Activated B cell treated with CpG ODN at 0.5 μM for 24 hours (primary cell): Measurements from ENCODE around the gene TMEM141. TPM values are rescaled to one million over a fixed set of nuclear protein-coding genes. Genes with fewer than 3 reads are reported as not detected.
A peak's percentile ranks its signal among the peaks of the same experiment; 100 is the strongest.
"Not testable (repeated sequence)": the region's sequence is repeated elsewhere in the genome, so short reads cannot be mapped to it uniquely, and the experiment has no call there.

ENCODE experiments used
- ATAC-seq: fragments of 200-7000 bp; cut with Tn5 transposase; one replicate; pipeline ENCODE4 v1.10.0; 2021; ENCODE audit warnings: low read depth, mild to moderate bottlenecking, moderate library complexity
- CTCF ChIA-PET: fragments of 350-600 bp; sonication (Branson Sonifier 250); formaldehyde crosslinking; loops from one replicate; lab custom pipeline; 2021; ENCODE audit warnings: antibody characterized with exemption; lab: Charles Lee
- POLR2A ChIA-PET: fragments of 350-600 bp; sonication (Branson Sonifier 250); formaldehyde crosslinking; loops from one replicate; lab custom pipeline; 2021; ENCODE audit warnings: antibody characterized with exemption; lab: Charles Lee
- DNase-seq: peaks from one replicate; pipeline ENCODE4 v3.0.0; 2022
- H3K27ac Mint-ChIP-seq: one replicate; pipeline ENCODE4 v1.8.0; 2020; ENCODE audit warnings: mixed read lengths
- H3K27me3 Mint-ChIP-seq: one replicate; pipeline ENCODE4 v1.8.0; 2021; ENCODE audit warnings: mixed read lengths
- H3K36me3 Mint-ChIP-seq: one replicate; pipeline ENCODE4 v1.8.0; 2021; ENCODE audit warnings: low read depth, mixed read lengths
- H3K4me1 Mint-ChIP-seq: one replicate; pipeline ENCODE4 v1.8.0; 2021; ENCODE audit warnings: mixed read lengths
- H3K4me3 Mint-ChIP-seq: one replicate; pipeline ENCODE4 v1.8.0; 2020; ENCODE audit warnings: mild to moderate bottlenecking, mixed read lengths
- H3K9me3 Mint-ChIP-seq: one replicate; pipeline ENCODE4 v1.8.0; 2020; ENCODE audit warnings: mixed read lengths
- CTCF ChIP-seq: fragments of 200-600 bp; IDR thresholded peaks from one replicate; pipeline ENCODE4 v1.8.0; 2022; ENCODE audit warnings: antibody characterized with exemption, mild to moderate bottlenecking
- intact Hi-C: fragments of 100-400 bp; cut with micrococcal nuclease; formaldehyde crosslinking; loops from one replicate; pipeline ENCODE4 v1.15.1; 2024
- total RNA-seq: library from RNA; stranded (reverse); gene quantifications from 2 replicates; pipeline ENCODE4 v1.2.3, GENCODE V29; 2022

The TMEM141 gene
- total RNA-seq, 1 donor from 2014 or later = 34.9 TPM

DNA sequence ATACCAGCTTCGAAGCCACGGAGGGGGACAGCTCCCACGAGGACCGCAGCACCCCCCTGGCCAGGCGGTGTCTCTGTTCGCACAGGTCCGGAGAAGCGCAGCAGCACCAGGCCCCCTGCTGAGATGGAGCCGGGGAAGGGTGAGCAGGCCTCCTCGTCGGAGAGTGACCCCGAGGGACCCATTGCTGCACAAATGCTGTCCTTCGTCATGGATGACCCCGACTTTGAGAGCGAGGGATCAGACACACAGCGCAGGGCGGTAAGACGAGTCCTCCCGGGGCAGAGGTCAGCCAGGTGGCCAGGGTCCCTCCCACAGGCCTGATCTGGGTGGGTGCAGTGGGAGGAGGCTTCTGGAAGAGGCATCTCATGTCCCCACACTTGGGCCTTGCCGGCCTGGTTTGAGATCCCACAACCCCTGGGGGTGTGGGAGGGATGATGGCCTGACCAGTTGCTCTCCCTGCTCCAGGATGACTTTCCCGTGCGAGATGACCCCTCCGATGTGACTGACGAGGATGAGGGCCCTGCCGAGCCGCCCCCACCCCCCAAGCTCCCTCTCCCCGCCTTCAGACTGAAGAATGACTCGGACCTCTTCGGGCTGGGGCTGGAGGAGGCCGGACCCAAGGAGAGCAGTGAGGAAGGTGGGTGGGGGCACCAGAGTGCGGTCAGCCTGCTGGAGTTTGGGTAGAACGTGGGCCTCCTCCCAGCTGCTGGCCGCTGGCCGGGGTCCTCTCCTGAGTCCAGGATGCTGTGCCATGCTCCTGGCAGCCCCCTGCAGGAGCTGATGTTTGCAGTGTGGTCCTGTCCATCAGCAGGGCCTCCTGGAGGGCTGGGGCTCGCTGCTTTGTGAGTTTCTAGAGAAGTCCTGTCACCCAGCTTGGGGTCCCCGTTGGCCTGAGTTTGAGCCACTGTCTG lies 48.3 kb downstream of the TMEM141 start:
- Mint-ChIP-seq H3K4me1 (peaks cover 12% of the 10 kb centered on the region), H3K36me3 (peaks cover 16% of the 10 kb centered on the region), H3K4me3 (no peak overlapping the region), H3K27me3 (no peaks in the 10 kb centered on the region), H3K9me3 (no peaks in the 10 kb centered on the region), H3K27ac (peak overlapping the region; percentile 46)
- POLR2A ChIA-PET = interaction anchor here (0.5 kb wide), 1 partner anchor 21 kb away, joined by 9 read pairs; no protein-coding TSS in a partner anchor
- TF ChIP-seq CTCF = no peak
- DNase-seq = no peak
- intact Hi-C loops = loop anchor here (10.0 kb wide), 1 partner anchor 325 kb away; no protein-coding TSS in a partner anchor
- CTCF ChIA-PET = no interaction called here
- no peak for ATAC-seq

DNA sequence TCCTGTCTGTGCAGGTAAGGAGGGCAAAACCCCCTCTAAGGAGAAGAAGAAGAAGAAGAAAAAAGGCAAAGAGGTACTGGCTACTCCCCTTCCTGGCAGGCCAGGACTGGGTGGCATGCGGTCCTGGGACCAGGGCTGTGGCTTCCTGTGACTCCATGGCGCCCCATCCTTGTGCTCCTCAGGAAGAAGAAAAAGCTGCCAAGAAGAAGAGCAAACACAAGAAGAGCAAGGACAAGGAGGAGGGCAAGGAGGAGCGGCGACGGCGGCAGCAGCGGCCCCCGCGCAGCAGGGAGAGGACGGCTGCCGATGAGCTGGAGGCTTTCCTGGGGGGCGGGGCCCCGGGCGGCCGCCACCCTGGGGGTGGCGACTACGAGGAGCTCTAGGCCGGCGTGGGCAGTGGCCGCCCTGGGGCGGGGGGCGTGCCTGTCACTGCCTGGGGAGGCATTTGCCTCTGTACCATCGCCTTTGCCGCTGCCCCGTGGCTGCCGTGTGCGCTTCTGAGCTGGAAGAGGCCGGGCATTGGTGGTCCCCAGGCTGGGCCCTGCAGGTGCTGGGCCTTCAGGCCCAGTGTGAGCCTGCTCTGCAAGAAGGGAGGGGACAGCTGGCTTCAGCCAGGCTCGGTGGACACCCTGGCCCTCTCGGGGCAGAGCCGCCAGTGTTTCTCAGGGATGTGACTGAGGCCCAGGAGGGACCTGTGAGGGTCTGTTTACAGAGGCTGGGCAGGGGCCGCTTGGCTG lies 49.2 kb downstream of the TMEM141 start:
- H3K9me3 Mint-ChIP-seq = no peaks in the 10 kb centered on the region
- DNase-seq (no peak), ATAC-seq (no peak)
- no peaks in the 10 kb centered on the region for H3K27me3 Mint-ChIP-seq
- peak overlapping the region; percentile 46 for H3K27ac Mint-ChIP-seq
- ChIA-PET CTCF (no interaction called here), POLR2A (interaction anchor here (0.5 kb wide), 1 partner anchor 320 kb away, joined by 4 read pairs; no protein-coding TSS in a partner anchor)
- peaks cover 14% of the 10 kb centered on the region for H3K36me3 Mint-ChIP-seq
- H3K4me3 Mint-ChIP-seq = peak overlapping the region; percentile 57
- no peak for TF ChIP-seq CTCF
- H3K4me1 Mint-ChIP-seq = peaks cover 14% of the 10 kb centered on the region
- intact Hi-C loops = loop anchor here (10.0 kb wide), 1 partner anchor 324 kb away; no protein-coding TSS in a partner anchor

DNA sequence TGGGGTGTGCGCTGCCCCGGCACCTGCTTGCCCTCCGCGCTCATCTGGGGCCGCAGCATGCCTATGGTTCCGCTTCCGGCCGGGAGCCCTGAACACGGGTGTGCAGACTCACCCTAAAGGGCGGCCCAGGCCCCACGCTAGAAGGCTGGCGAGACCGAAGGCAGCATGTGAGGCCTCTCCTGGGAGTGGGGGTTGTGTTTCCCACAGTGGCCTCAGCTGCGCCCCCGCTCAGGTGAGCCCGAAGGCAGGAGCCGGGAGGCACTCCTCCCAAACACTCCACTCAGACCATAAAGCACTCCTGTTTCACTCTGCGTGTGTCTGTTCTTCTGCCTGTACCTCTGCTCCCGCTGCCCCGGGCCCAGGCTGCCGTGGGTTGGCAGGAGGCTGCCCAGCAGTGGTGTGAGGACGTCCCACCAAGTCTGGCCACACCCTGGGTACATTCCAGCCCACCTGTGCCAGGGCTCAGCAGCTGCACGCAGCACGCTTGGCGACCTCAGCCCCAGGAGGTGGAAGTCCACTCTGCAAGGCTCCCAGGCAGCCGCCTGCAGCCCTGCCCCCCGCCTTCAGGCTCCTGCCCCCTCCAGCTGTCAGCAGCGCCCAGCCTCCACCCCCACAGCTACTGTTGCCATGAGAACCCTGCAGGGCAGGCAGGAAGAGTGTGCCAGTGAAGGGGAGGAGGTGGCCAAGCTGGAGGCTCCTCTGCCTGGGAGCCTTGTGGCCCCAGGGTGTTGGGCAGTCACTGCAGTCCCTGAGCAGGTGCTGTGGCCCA lies 49.9 kb downstream of the TMEM141 start:
- ATAC-seq (no peak), DNase-seq (no peak)
- intact Hi-C loops = loop anchor here (10.0 kb wide), 1 partner anchor 324 kb away; no protein-coding TSS in a partner anchor
- Mint-ChIP-seq H3K36me3 (peaks cover 14% of the 10 kb centered on the region), H3K9me3 (no peaks in the 10 kb centered on the region), H3K27me3 (no peaks in the 10 kb centered on the region), H3K4me1 (peaks cover 14% of the 10 kb centered on the region), H3K27ac (no peak overlapping the region), H3K4me3 (no peak overlapping the region)
- no peak for TF ChIP-seq CTCF
- ChIA-PET POLR2A (interaction anchor here (0.5 to 3.3 kb wide), 3 partner anchors 34 to 321 kb away, joined by 4 to 12 read pairs (median 11); partner anchors contain the start of gene RABL6), CTCF (no interaction called here)

GRCh38 chr9:136841646-136842379 lies 50.7 kb downstream of the TMEM141 start:
- ChIA-PET CTCF (interaction anchor here (0.6 to 3.5 kb wide), 17 partner anchors 21 to 602 kb away, joined by 3 to 21 read pairs (median 4); partner anchors contain the start of genes NPDC1 and RABL6), POLR2A (interaction anchor here (1.1 to 3.3 kb wide), 8 partner anchors 35 to 399 kb away, joined by 3 to 12 read pairs (median 9); partner anchors contain the start of genes PAXX, RABL6, TRAF2 and TUBB4B)
- H3K4me1 Mint-ChIP-seq = peaks cover 16% of the 10 kb centered on the region
- peaks cover 14% of the 10 kb centered on the region for H3K36me3 Mint-ChIP-seq
- not testable (repeated sequence) for DNase-seq, ATAC-seq, H3K9me3 Mint-ChIP-seq, H3K27me3 Mint-ChIP-seq
- peak overlapping the region; percentile 35 for H3K27ac Mint-ChIP-seq
- peak overlapping the region; percentile 87 for H3K4me3 Mint-ChIP-seq
- intact Hi-C loops = loop anchor here (1.0 to 10.0 kb wide), 6 partner anchors 35 to 323 kb away; partner anchors contain the start of genes FBXW5, RABL6 and TMEM141
